ENCODE data around the gene ZACN. TPM values are rescaled to one million over a fixed set of nuclear protein-coding genes. Genes with fewer than 3 reads are reported as not detected.
"Not testable (repeated sequence)": the region's sequence is repeated elsewhere in the genome, so short reads cannot be mapped to it uniquely, and the experiment has no call there.

ZACN gene
- total and polyA plus RNA-seq, 2 experiments from 2014 or later = 21.2 TPM; not detected in 1

GRCh38 chr17:76039121-76039520 lies 39.9 kb upstream of the ZACN start:
- 93% methylated on average over 6 of the region's 6 CpGs for WGBS (ENCODE audit: low lambda C conversion rate, missing lambda C conversion rate)
- Histone ChIP-seq H3K27ac (no peak overlapping the region), H3K4me2 (no peak overlapping the region), H4K20me1 (ENCODE audit: insufficient read depth, poor library complexity, severe bottlenecking) (no peaks in the 10 kb centered on the region), H3K9me3 (ENCODE audit: low read depth) (no peaks in the 10 kb centered on the region), H3K79me2 (no peaks in the 10 kb centered on the region), H3K4me3 (no peak overlapping the region), H3K27me3 (no peaks in the 10 kb centered on the region), H3K9me2 (replicated peaks; ENCODE audit: insufficient read depth) (no peaks in the 10 kb centered on the region), H2AFZ (no peak overlapping the region), H3K36me3 (replicated peaks; ENCODE audit: insufficient read depth, low read depth) (no peaks in the 10 kb centered on the region), H3K4me1 (ENCODE audit: insufficient read depth) (peaks cover 5% of the 10 kb centered on the region)
- no peak for DNase-seq (ENCODE audit: low spot score)
- TF ChIP-seq EZH2phosphoT487 (IDR thresholded peaks at IDR 0.05; ENCODE audit: low read depth, severe bottlenecking, unreplicated experiment) (no peak), CTCF (IDR thresholded peaks at IDR 0.05; ENCODE audit: poor library complexity) (no peak), EZH2 (IDR thresholded peaks at IDR 0.05; ENCODE audit: borderline replicate concordance) (no peak)

GRCh38 chr17:76040376-76040775 lies 38.6 kb upstream of the ZACN start:
- H3K4me3 ChIP-seq = no peak overlapping the region
- H2AFZ ChIP-seq = no peak overlapping the region
- DNase-seq (ENCODE audit: low spot score) = no peak
- no peaks in the 10 kb centered on the region for H3K9me3 ChIP-seq (ENCODE audit: low read depth)
- H3K9me2 ChIP-seq (replicated peaks; ENCODE audit: insufficient read depth) = no peaks in the 10 kb centered on the region
- no peaks in the 10 kb centered on the region for H3K27me3 ChIP-seq
- H3K27ac ChIP-seq = no peak overlapping the region
- TF ChIP-seq CTCF (IDR thresholded peaks at IDR 0.05; ENCODE audit: poor library complexity) (no peak), EZH2phosphoT487 (IDR thresholded peaks at IDR 0.05; ENCODE audit: low read depth, severe bottlenecking, unreplicated experiment) (no peak), EZH2 (IDR thresholded peaks at IDR 0.05; ENCODE audit: borderline replicate concordance) (no peak)
- 83% methylated on average over 6 of the region's 6 CpGs for WGBS (ENCODE audit: low lambda C conversion rate, missing lambda C conversion rate)
- no peaks in the 10 kb centered on the region for H3K36me3 ChIP-seq (replicated peaks; ENCODE audit: insufficient read depth, low read depth)
- no peak overlapping the region for H3K4me2 ChIP-seq
- H3K79me2 ChIP-seq = no peaks in the 10 kb centered on the region
- no peaks in the 10 kb centered on the region for H4K20me1 ChIP-seq (ENCODE audit: insufficient read depth, poor library complexity, severe bottlenecking)
- H3K4me1 ChIP-seq (ENCODE audit: insufficient read depth) = peaks cover 5% of the 10 kb centered on the region

GRCh38 chr17:76042868-76043267 lies 36.1 kb upstream of the ZACN start:
- H3K4me2 ChIP-seq; H3K4me1 ChIP-seq (ENCODE audit: insufficient read depth); H3K79me2 ChIP-seq; H3K36me3 ChIP-seq (replicated peaks; ENCODE audit: insufficient read depth, low read depth); H3K27me3 ChIP-seq; H4K20me1 ChIP-seq (ENCODE audit: insufficient read depth, poor library complexity, severe bottlenecking); H3K9me3 ChIP-seq (ENCODE audit: low read depth); DNase-seq (ENCODE audit: low spot score); H3K27ac ChIP-seq; H2AFZ ChIP-seq; H3K9me2 ChIP-seq (replicated peaks; ENCODE audit: insufficient read depth); H3K4me3 ChIP-seq: not testable (repeated sequence)
- 98% methylated on average over 3 of the region's 3 CpGs for whole genome bisulfite sequencing (ENCODE audit: low lambda C conversion rate, missing lambda C conversion rate)

GRCh38 chr17:76044475-76045007 lies 34.4 kb upstream of the ZACN start:
- H3K4me2 ChIP-seq; H3K4me1 ChIP-seq (ENCODE audit: insufficient read depth); H3K9me2 ChIP-seq (replicated peaks; ENCODE audit: insufficient read depth); DNase-seq (ENCODE audit: low spot score); H3K27me3 ChIP-seq; H3K27ac ChIP-seq; H4K20me1 ChIP-seq (ENCODE audit: insufficient read depth, poor library complexity, severe bottlenecking); H2AFZ ChIP-seq; H3K9me3 ChIP-seq (ENCODE audit: low read depth); H3K79me2 ChIP-seq; H3K4me3 ChIP-seq; H3K36me3 ChIP-seq (replicated peaks; ENCODE audit: insufficient read depth, low read depth): not testable (repeated sequence)
- WGBS (ENCODE audit: low lambda C conversion rate, missing lambda C conversion rate) = 91% methylated on average over 11 of the region's 11 CpGs

Measured in hepatocyte (in vitro differentiated cells).